Uterus (tissue), 4 donors: ENCODE results near the gene ZBTB7C. TPM values are rescaled to one million over a fixed set of nuclear protein-coding genes. Genes with fewer than 3 reads are reported as not detected.

Experiments
- DNase-seq, 2 donors: peaks; one replicate each; pipeline ENCODE4 v3.0.0-alpha.2; 2019 to 2020
- H3K27ac ChIP-seq, 2 donors: fragments of 200-600 bp; sonication (generic); 1 replicate in 1 of 2; 2 replicates in 1 of 2; pipeline ENCODE4 v1.5.1; 2016 to 2018
- H3K27me3 ChIP-seq, 2 donors: fragments of 200-600 bp; sonication (generic); one replicate each; pipeline ENCODE4 v1.5.1; 2018 to 2019; ENCODE audit warnings: control low read depth in 1 of 2
- H3K36me3 ChIP-seq, 2 donors: fragments of 200-600 bp; sonication (generic); one replicate each; pipeline ENCODE4 v1.5.1; 2019; ENCODE audit warnings: control low read depth in 1 of 2
- H3K4me1 ChIP-seq, 2 donors: fragments of 200-600 bp; sonication (generic); one replicate each; pipeline ENCODE4 v1.5.1; 2018 to 2019; ENCODE audit warnings: control low read depth in 1 of 2
- H3K4me3 ChIP-seq, 2 donors: fragments of 200-600 bp; sonication (generic); 1 replicate in 1 of 2; 2 replicates in 1 of 2; pipeline ENCODE4 v1.5.1; 2018 to 2019; ENCODE audit warnings: mild to moderate bottlenecking in 1 of 2
- H3K9me3 ChIP-seq, 2 donors: fragments of 200-600 bp; sonication (generic); one replicate each; pipeline ENCODE4 v1.5.1; 2019; ENCODE audit warnings: control low read depth in 1 of 2
- POLR2A ChIP-seq, 2 donors: fragments of 450-650 bp; IDR thresholded peaks; one replicate each; pipeline ENCODE4 v1.6.1; 2016; ENCODE audit warnings: antibody characterized with exemption in 2 of 2, mild to moderate bottlenecking in 1 of 2, moderate library complexity in 1 of 2
- intact Hi-C: fragments of 100-400 bp; cut with DNase I; formaldehyde crosslinking; loops from one replicate; pipeline ENCODE4 v1.15.1; 2023; ENCODE audit warnings: low total_unique reads
- small RNA-seq: library from RNA; depleted of rRNA; stranded (forward); fragments of <200 nt; gene quantifications from one replicate; pipeline ENCODE3, GENCODE V24; 2016
- total RNA-seq, 4 donors: library from RNA; depleted of rRNA in 3 of 4; stranded (reverse); fragments of >200 nt in 3 of 4; gene quantifications; one replicate each; pipeline versions ENCODE4 v1.1.0 to v1.2.4, GENCODE V29; 2014 to 2023
- TF ChIP-seq, protein P1 (sequence below), 4 experiments: fragments of 200-600 bp in 2 of 4; fragments of 450-650 bp in 2 of 4; sonication (generic) in 2 of 4; IDR thresholded peaks; one replicate each; pipeline ENCODE4 v1.5.1; 2016 to 2019; ENCODE audit warnings: antibody characterized with exemption in 4 of 4, mild to moderate bottlenecking in 2 of 4, moderate library complexity in 1 of 4
- donor health status: DM: yes; HTN: yes; CAD: no.

ZBTB7C gene
- total RNA-seq, 4 donors from 2014 or later: 1.0 to 11.2 (median 7.9) TPM

DNA sequence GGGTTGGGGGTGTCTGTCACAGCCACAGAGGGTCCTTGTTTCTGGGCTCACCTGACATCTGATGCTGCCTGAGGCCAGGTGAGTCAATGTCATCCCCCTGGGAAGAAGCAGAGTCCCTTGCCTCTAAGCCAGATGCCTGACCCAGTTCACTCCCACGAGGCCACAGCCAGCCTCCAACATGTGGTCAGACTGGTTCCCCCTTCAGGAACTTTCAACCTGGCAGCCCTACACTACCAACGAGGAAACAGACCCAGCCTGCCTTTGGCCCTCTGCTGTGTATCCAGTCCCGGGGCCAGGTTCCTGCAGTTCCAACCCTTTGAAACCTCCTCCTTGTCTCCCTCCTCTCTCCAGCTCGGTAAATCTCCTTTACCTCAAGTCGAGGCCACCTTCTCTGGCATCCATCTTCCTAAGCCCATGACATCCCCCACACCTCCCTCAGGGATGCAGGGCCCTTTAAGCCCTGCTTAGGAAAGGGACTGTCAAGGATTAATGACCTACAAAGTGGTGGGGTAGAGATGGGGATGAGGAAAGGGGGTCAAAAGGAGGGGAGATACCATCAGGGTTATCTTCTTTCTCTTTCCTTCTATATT is 429.5 kb downstream of the ZBTB7C start:
- H3K36me3 ChIP-seq: no peaks in the 10 kb centered on the region
- no peak overlapping the region for H3K4me3 ChIP-seq
- no peaks in the 10 kb centered on the region for H3K27me3 ChIP-seq
- no peaks in the 10 kb centered on the region for H3K9me3 ChIP-seq
- H3K27ac ChIP-seq: no peak overlapping the region
- H3K4me1 ChIP-seq: no peaks in the 10 kb centered on the region
- TF ChIP-seq POLR2A (IDR thresholded peaks at IDR 0.05): no peak
- TF ChIP-seq, protein P1, sequence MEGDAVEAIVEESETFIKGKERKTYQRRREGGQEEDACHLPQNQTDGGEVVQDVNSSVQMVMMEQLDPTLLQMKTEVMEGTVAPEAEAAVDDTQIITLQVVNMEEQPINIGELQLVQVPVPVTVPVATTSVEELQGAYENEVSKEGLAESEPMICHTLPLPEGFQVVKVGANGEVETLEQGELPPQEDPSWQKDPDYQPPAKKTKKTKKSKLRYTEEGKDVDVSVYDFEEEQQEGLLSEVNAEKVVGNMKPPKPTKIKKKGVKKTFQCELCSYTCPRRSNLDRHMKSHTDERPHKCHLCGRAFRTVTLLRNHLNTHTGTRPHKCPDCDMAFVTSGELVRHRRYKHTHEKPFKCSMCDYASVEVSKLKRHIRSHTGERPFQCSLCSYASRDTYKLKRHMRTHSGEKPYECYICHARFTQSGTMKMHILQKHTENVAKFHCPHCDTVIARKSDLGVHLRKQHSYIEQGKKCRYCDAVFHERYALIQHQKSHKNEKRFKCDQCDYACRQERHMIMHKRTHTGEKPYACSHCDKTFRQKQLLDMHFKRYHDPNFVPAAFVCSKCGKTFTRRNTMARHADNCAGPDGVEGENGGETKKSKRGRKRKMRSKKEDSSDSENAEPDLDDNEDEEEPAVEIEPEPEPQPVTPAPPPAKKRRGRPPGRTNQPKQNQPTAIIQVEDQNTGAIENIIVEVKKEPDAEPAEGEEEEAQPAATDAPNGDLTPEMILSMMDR (IDR thresholded peaks at IDR 0.05): no peak
- DNase-seq: no peak
- intact Hi-C loops: no loop called here

- Histone ChIP-seq H3K27me3 (no peaks in the 10 kb centered on the region), H3K4me3 (no peak overlapping the region), H3K27ac (no peak overlapping the region), H3K9me3 (no peaks in the 10 kb centered on the region), H3K4me1 (no peaks in the 10 kb centered on the region), H3K36me3 (no peaks in the 10 kb centered on the region)
- TF ChIP-seq POLR2A (IDR thresholded peaks at IDR 0.05): no peak
- TF ChIP-seq, protein P1 (IDR thresholded peaks at IDR 0.05): no peak
- intact Hi-C loops: no loop called here
- DNase-seq: no peak
These were observed 430.6 kb downstream of the ZBTB7C start for GRCh38 chr18:47978603-47979002.

GRCh38 chr18:47978141-47978540 is 431.0 kb downstream of the ZBTB7C start:
- Histone ChIP-seq H3K36me3 (no peaks in the 10 kb centered on the region), H3K27me3 (no peaks in the 10 kb centered on the region), H3K4me3 (no peak overlapping the region), H3K9me3 (no peaks in the 10 kb centered on the region), H3K27ac (no peak overlapping the region), H3K4me1 (no peaks in the 10 kb centered on the region)
- DNase-seq: no peak
- intact Hi-C loops: no loop called here
- TF ChIP-seq POLR2A (IDR thresholded peaks at IDR 0.05): no peak
- TF ChIP-seq, protein P1 (IDR thresholded peaks at IDR 0.05): no peak

Small RNA genes lying within 50 kb of the gene (small RNA-seq; reads per million reads assigned to genes)
- not detected for gene RNU6-708P

Other genes starting within 250 kb of the ZBTB7C start
- gene CTIF, start 129.6 kb upstream of the ZBTB7C start, total RNA-seq: 10 to 100 TPM; 11.3 to 94.3 (median 48.0) TPM